Fibroblast of lung (primary cell): ENCODE measurements around the gene TNFRSF19.

Source experiments
- EZH2 ChIP-seq: IDR thresholded peaks from 2 replicates; pipeline ENCODE4 v1.5.1; 2012; ENCODE audit warnings: low read length, control low read depth, mild to moderate bottlenecking; ENCODE audit errors: missing control alignments
- TF ChIP-seq, protein P1 (sequence below), 2 donors: IDR thresholded peaks in 1 of 2; conservative IDR thresholded peaks in 1 of 2; 1 replicate in 1 of 2; 2 replicates in 1 of 2; pipeline ENCODE4 v1.5.1; 2011 to 2012; ENCODE audit warnings: low read length in 2 of 2, control low read depth in 1 of 2, inconsistent platforms in 1 of 2, low read depth in 1 of 2, mild to moderate bottlenecking in 1 of 2

DNA sequence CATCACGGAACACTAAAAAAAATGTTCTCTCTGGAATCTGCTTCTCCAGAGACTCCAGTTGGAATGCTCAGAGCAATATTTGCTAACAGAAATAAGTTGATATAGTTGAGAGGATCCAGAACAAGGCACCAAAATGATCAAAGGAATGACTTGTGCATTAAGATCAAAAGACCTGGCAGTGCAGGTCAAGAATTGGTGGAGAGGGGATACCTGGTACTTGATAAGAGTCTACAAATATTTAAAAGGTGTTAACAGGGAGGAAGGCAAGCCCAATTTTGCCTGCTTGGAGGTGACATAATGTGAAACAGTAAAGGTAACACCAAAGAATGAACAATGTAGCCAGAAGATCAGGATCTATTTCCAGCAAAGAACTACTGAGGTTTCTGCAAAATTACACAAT, 20.0 kb upstream of the TNFRSF19 start:
- TF ChIP-seq, protein P1, sequence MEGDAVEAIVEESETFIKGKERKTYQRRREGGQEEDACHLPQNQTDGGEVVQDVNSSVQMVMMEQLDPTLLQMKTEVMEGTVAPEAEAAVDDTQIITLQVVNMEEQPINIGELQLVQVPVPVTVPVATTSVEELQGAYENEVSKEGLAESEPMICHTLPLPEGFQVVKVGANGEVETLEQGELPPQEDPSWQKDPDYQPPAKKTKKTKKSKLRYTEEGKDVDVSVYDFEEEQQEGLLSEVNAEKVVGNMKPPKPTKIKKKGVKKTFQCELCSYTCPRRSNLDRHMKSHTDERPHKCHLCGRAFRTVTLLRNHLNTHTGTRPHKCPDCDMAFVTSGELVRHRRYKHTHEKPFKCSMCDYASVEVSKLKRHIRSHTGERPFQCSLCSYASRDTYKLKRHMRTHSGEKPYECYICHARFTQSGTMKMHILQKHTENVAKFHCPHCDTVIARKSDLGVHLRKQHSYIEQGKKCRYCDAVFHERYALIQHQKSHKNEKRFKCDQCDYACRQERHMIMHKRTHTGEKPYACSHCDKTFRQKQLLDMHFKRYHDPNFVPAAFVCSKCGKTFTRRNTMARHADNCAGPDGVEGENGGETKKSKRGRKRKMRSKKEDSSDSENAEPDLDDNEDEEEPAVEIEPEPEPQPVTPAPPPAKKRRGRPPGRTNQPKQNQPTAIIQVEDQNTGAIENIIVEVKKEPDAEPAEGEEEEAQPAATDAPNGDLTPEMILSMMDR (conservative IDR thresholded peaks at IDR 0.05 in 1 of 2, IDR thresholded peaks at IDR 0.05 in 1 of 2; ENCODE audit: low read depth in 1 of 2, low read length in 2 of 2), result no peak
- TF ChIP-seq EZH2, result no peak
